Measurements from ENCODE around the gene MRPS22. TPM values are rescaled to one million over a fixed set of nuclear protein-coding genes. Genes with fewer than 3 reads are reported as not detected.

Gene MRPS22
- total and polyA plus RNA-seq, 2 of the 8 experiments (the other 6 are each of a cell fraction or from before 2014, with no cell fraction given), result 28.3 to 45.8 TPM

DNA sequence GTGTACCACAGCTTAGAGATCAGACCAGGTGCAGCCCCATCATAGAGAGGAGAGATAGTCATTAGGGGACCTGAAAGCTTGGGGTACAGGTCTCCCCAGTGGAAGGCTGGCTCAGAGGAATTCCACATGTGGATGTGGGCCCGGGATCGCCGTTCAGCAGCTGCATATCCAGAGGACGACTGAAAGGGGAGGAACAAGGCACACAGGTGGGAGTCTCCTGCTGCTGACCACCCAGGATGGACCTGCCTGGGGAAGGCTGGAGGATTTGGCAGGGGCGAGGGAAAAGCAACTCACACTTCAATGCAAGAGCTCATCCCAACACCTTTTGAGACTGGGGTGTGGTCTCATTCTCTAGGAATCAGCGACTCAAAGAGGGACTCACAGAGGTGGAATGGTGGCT lies 25.0 kb upstream of the MRPS22 start:
- Histone ChIP-seq H4K5ac (ENCODE audit: insufficient read length, low read depth, low read length) (no peak overlapping the region), H3K4me2 (ENCODE audit: insufficient read depth in 1 of 2, low read depth in 2 of 2, low read length in 2 of 2) (no peak overlapping the region), H4K91ac (replicated peaks; ENCODE audit: insufficient read length, low read length) (no peak overlapping the region), H3K79me2 (ENCODE audit: control insufficient read depth in 1 of 2, insufficient read depth in 2 of 2, low read length in 2 of 2) (no peaks in the 10 kb centered on the region), H3K9me3 (ENCODE audit: insufficient read depth in 2 of 2, low read depth in 1 of 2, low read length in 1 of 2) (no peaks in the 10 kb centered on the region), H3K56ac (replicated peaks; ENCODE audit: insufficient read length, low read depth, low read length) (no peak overlapping the region), H3K9ac (replicated peaks in 1 of 4; ENCODE audit: extremely low read depth in 1 of 4, low read depth in 3 of 4, low read length in 3 of 4) (no peak overlapping the region), H2BK12ac (ENCODE audit: low read depth, low read length) (no peak overlapping the region), H3K27ac (ENCODE audit: low read depth, low read length) (no peak overlapping the region), H2BK20ac (ENCODE audit: low read length) (no peak overlapping the region), H3K4me1 (replicated peaks in 1 of 4; ENCODE audit: control insufficient read depth in 3 of 4, insufficient read depth in 4 of 4, low read length in 3 of 4) (peaks cover 0 to 3% (median 2%) of the 10 kb centered on the region in 4 experiments; a peak in 5 of 7 replicates), H3K23ac (ENCODE audit: insufficient read length) (no peak overlapping the region), H3K27me3 (replicated peaks in 1 of 4; ENCODE audit: control insufficient read depth in 3 of 4, extremely low read depth in 1 of 4, insufficient read depth in 3 of 4, low read length in 3 of 4) (no peaks in the 10 kb centered on the region), H3K36me3 (ENCODE audit: control insufficient read depth in 2 of 4, insufficient read depth in 4 of 4, low read length in 3 of 4) (no peaks in the 10 kb centered on the region), H2BK15ac (ENCODE audit: low read length) (no peak overlapping the region), H3K4me3 (ENCODE audit: extremely low read depth in 1 of 4, insufficient read depth in 2 of 4, low read depth in 3 of 4, low read length in 4 of 4) (no peak overlapping the region), H3K14ac (ENCODE audit: insufficient read length) (no peak overlapping the region), H2AFZ (ENCODE audit: low read length) (no peak overlapping the region), H2BK120ac (replicated peaks; ENCODE audit: low read depth, low read length) (no peak overlapping the region), H3K79me1 (ENCODE audit: low read depth, low read length) (no peaks in the 10 kb centered on the region), H3K4ac (replicated peaks; ENCODE audit: insufficient read length, low read depth, low read length) (no peak overlapping the region), H2BK5ac (ENCODE audit: low read depth, low read length) (no peak overlapping the region), H4K8ac (ENCODE audit: extremely low read depth, insufficient read depth, low read length) (no peak overlapping the region; the same call in 1 of the 2 replicates), H4K20me1 (replicated peaks in 1 of 2; ENCODE audit: control insufficient read depth in 1 of 2, insufficient read depth in 2 of 2, low read length in 2 of 2) (no peaks in the 10 kb centered on the region), H3K23me2 (ENCODE audit: low read depth, low read length) (no peaks in the 10 kb centered on the region; the same call in 1 of the 2 replicates), H3K18ac (ENCODE audit: extremely low read depth, low read length) (no peak overlapping the region), H2AK5ac (ENCODE audit: low read depth, low read length) (no peak overlapping the region)
- POLR2A ChIA-PET (ENCODE audit: partially characterized antibody), result interaction anchor here (2.4 kb wide), 1 partner anchor 369 kb away, joined by 5 read pairs; no protein-coding TSS in a partner anchor
- WGBS, 2 experiments (ENCODE audit: extremely low coverage in 1 of 2, insufficient coverage in 1 of 2, insufficient read length in 1 of 2, insufficient replicate concordance in 2 of 2, low coverage in 1 of 2, low lambda C conversion rate in 2 of 2, missing lambda C conversion rate in 1 of 2), result 83% methylated on average over 6 of the region's 6 CpGs; no CpG with 5 or more reads in 1 of the 2 experiments
- TF ChIP-seq CHD1 (IDR thresholded peaks at IDR 0.05; ENCODE audit: low read depth, low read length) (no peak), RAD21 (IDR thresholded peaks at IDR 0.05 in 1 of 2, conservative IDR thresholded peaks at IDR 0.05 in 1 of 2; ENCODE audit: low read depth in 2 of 2, low read length in 2 of 2) (no peak), TAF7 (optimal IDR thresholded peaks at IDR 0.05; ENCODE audit: borderline replicate concordance, low read depth, low read length) (no peak), GTF2F1 (IDR thresholded peaks at IDR 0.05; ENCODE audit: borderline replicate concordance, low read depth, low read length) (no peak), CBX5 (IDR thresholded peaks at IDR 0.05; ENCODE audit: low read depth, low read length) (no peak), JUN (IDR thresholded peaks at IDR 0.05; ENCODE audit: low read depth, low read length) (no peak)
- CTCF ChIA-PET (ENCODE audit: partially characterized antibody), result interaction anchor here (0.7 to 8.6 kb wide), 22 partner anchors 11 to 399 kb away, joined by 3 to 103 read pairs (median 4); no protein-coding TSS in a partner anchor
- FAIRE-seq (no peak), DNase-seq (ENCODE audit: low read depth in 1 of 2, low spot score in 2 of 2) (no peak)

All from H1 (cell line).